CD4-positive, alpha-beta T cell treated with Interleukin-21 for 1 hour (primary cell): ENCODE measurements around the gene ASB4.

Experiments
- DNase-seq: peaks from one replicate; pipeline ENCODE4 v3.0.0-alpha.2; 2020

ASB4 gene

GRCh38 chr7:95556777-95557176, 71.0 kb downstream of the ASB4 start:
- no peak for DNase-seq

DNA sequence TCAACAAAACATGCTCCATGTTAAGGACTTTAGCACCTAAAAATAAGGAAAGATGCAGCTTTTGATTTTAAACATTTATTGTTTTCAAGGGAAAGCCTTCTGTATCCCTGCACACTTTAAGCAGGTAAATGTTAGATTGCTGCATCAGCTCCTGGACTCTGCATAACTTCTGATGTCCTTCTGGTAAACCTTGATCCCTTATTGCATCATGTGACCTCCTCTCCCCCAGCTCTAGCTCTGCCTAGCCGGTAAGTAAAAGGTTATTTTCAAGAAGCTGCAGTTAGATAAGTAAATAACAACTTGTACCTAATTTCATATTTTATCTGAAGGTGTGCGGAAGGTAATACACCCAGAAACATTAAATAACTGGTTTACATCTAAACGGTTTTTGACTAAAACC, 73.1 kb downstream of the ASB4 start:
- no peak for DNase-seq

DNA sequence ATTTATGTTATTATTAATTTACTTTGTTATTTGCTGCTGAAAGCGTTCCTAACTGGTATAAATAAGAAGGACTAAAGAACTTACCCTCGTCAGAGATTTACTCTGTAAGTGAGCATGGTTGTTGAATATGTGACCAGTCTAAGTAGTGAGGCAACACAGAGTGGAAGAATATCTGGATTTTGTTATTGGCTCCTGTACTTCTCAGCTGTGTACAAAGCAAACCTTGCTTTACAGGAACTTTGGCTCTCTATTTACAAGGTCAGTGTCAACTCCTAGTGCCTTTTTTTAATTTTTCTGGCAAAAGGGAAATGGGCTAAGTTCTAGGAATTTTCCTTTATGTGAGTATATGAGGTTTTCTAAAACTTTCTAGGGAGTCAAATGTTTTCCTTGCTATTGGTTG, 74.9 kb downstream of the ASB4 start:
- no peak for DNase-seq

DNA sequence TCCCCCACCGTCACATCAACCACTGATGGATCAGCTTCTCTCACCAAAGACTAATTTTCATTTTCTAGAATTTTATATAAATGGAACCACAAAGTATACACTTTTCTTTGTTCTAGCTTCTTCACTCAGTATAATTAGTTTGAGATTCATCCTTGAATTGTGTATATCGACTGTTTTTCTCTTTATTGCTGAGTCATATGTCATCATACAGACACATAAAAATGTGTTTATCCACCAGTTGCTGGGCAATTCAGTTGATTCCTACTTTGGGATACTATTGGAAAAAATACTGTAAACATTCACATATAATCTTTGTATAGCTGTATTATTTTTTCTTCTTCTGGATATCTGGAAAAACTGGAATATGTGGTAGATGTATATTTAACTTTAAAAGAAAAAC, 84.0 kb downstream of the ASB4 start:
- DNase-seq: no peak

GRCh38 chr7:95577137-95577536, 91.4 kb downstream of the ASB4 start:
- no peak for DNase-seq

GRCh38 chr7:95578299-95578855, 92.6 kb downstream of the ASB4 start:
- DNase-seq: no peak

GRCh38 chr7:95579318-95579717, 93.6 kb downstream of the ASB4 start:
- no peak for DNase-seq

- no peak for DNase-seq
Measured at GRCh38 chr7:95581467-95581866, 95.7 kb downstream of the ASB4 start.

DNA sequence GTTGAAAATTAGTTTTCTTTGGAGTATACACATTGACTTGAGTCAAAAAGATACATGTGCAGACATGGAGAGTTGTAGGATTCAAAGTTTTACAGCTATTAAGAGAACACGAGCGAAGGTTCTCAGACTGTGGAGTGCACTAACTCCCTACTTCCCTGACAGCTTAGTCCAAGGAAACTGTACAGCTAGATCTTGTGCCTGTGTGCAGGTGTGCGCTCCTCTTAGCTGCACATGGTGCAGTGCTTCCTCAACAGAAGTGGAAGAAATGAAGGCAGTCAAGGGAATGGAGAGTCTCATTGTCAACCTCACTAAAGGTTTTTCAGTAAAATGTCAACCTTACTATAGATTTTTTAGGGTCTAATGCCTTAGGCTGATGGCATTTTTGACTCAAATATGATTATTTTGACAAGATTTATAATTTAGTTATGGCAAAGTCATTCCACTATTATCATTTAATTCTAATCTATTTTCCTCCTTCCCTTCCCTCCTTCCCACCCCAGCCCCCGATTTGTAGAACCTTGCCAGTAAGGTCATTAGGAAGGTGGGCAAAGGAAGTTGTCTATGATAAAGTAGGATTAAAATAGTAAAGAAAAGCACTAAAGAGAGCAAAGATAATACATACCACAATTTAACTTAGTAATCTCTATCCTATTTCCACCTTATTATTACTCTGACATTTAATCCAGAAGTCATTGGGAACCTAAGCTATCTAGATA, 97.0 kb downstream of the ASB4 start:
- no peak for DNase-seq

GRCh38 chr7:95583834-95584621, 98.3 kb downstream of the ASB4 start:
- DNase-seq: no peak

DNA sequence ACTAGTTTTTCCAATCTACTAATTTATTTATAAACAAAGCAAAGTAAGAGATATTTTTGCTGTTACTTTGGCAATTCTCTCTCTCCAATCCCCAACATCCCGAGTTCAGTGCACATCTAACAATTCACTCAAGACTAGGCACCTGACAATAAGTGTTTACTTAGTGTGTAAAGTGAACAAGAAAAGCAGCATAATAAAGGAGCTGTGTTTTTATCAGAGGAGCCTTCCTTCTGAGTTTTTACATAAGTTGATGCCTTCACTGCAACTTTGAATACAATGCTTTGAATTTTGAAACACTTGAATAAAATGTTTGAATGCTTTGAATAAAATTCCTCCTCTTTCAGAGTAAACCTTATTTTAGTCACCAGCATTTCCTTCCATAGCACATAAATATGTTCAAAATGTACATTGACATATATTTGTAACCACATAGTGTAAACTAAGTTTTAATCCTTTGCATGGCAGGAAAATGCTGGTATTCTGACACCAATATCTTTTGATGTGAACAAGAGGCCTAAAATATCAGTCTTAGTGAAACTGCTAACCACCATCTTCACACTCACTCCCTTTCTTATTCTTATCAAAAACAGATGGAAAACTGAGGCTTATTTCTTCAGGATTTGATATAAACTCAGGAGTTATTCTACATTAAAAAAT, 99.2 kb downstream of the ASB4 start:
- no peak for DNase-seq

DNA sequence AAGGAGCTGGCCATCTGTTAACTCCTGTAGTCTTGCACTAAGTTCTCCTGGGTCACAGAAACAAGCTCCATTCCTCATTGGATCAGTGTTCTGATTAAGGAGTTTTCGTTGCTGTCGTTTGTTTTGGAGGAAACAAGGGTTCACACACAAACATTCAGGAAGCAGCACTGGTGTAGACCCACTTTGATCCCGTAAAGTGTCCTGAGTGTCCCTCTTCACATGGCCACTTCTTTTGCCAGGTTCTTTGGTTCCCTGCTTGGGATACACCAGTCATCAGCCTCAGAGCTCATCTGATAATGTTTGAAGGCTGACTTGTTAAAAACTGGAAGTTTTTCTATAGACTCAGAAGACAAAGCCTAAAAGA, 99.7 kb downstream of the ASB4 start:
- no peak for DNase-seq

DNA sequence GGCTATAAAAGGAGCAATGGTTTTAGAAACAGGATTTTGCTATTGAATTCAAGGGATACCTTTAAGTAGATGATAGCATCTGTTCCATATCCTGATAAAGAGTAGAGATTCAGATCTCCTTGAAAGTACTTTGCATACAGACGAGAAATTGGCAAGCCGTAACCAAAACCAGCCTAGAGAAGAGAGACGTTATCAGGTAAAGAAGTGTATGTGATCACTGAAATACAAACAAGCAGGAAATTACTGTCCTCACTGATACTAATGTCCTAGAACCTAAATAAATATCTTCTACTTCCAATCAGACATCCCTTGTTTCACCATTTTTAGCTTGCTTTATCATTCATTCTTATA, 101.2 kb downstream of the ASB4 start:
- no peak for DNase-seq

DNA sequence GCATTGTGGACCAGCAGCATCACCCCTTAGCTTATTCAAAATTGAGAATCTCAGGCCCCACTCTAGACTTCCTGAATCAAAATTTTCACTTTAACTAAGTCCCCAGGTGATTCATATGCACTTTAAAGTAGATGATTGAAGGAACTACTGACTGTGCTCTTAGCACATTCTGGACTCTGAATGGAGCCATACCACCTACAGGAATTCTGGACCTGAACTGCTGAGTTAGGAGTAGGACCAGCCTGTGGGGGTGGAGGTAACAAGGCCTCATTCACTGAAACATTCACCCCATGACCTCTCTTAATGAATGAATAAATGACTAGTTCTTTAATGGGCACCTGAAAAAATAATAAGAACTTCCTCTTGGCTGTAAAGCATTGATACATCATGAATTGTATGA, 103.3 kb downstream of the ASB4 start:
- DNase-seq: no peak

DNA sequence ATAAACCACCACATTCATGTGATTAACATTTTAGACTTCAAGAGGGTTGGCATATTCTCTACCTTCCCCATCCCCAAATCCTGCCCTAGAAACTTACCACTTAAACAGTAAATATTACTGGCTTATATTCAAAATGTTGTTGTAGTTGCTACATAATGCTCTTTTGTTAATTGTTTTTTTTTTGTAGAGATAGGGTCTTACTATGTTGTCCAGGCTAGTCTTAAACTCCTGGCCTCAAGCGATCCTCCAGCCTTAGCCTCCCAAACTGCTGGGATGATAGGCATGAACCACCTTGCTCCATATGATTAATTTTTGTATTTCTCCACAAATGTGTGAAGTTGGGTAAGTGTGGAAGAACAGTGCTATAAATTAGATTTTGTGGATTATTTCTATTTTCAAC, 104.0 kb downstream of the ASB4 start:
- no peak for DNase-seq
